B cell (primary cell): ENCODE data around the gene ARMC9. TPM values are rescaled to one million over a fixed set of nuclear protein-coding genes. Genes with fewer than 3 reads are reported as not detected.

Experiments used
- ATAC-seq: fragments of 200-7000 bp; cut with Tn5 transposase; one replicate; pipeline ENCODE4 v1.10.0; 2021; ENCODE audit warnings: low read depth, mild to moderate bottlenecking, moderate number of reproducible peaks, moderate library complexity
- CTCF ChIA-PET: fragments of 350-600 bp; sonication (Branson Sonifier 250); formaldehyde crosslinking; loops from one replicate; lab custom pipeline; 2021; ENCODE audit warnings: antibody characterized with exemption, inconsistent platforms; lab: Charles Lee
- POLR2A ChIA-PET: fragments of 350-600 bp; sonication (Branson Sonifier 250); formaldehyde crosslinking; loops from one replicate; lab custom pipeline; 2021; ENCODE audit warnings: antibody characterized with exemption; lab: Charles Lee
- DNase-seq: peaks from one replicate; pipeline ENCODE4 v3.0.0; 2013
- H2AFZ ChIP-seq: 2 replicates; pipeline ENCODE4 v1.6.1; 2012; ENCODE audit warnings: mild to moderate bottlenecking, low read depth, low read length; ENCODE audit not compliant: insufficient read depth, poor library complexity, severe bottlenecking
- H3K27ac ChIP-seq, 2 donors: 1 replicate in 1 of 2; 2 replicates in 1 of 2; pipeline ENCODE4 v1.5.1; 2012 to 2013; ENCODE audit warnings: low read length in 2 of 2, mild to moderate bottlenecking in 2 of 2, moderate library complexity in 1 of 2
- H3K27me3 ChIP-seq, 4 experiments: fragments of 200-600 bp in 1 of 4; sonication (generic) in 1 of 4; replicated peaks in 1 of 4; 1 replicate in 2 of 4; 2 replicates in 2 of 4; pipeline versions ENCODE4 v1.6.1 to v1.7.0; 2013 to 2016; ENCODE audit warnings: low read length in 3 of 4, mild to moderate bottlenecking in 2 of 4, mixed read lengths in 1 of 4, moderate library complexity in 1 of 4; ENCODE audit not compliant: insufficient read depth in 4 of 4, control insufficient read depth in 3 of 4; ENCODE audit errors: control extremely low read depth in 1 of 4
- H3K36me3 ChIP-seq, 2 experiments: replicated peaks in 1 of 2; 1 replicate in 1 of 2; 2 replicates in 1 of 2; pipeline versions ENCODE4 v1.6.1 to v1.7.1; 2013; ENCODE audit warnings: low read length in 1 of 2; ENCODE audit not compliant: insufficient read depth in 2 of 2, control insufficient read depth in 1 of 2; ENCODE audit errors: control extremely low read depth in 1 of 2, extremely low read depth in 1 of 2
- H3K4me1 ChIP-seq, 2 donors: fragments of 200-600 bp in 1 of 2; sonication (generic) in 1 of 2; 1 replicate in 1 of 2; 2 replicates in 1 of 2; pipeline versions ENCODE4 v1.5.1 to v1.6.1; 2013 to 2017; ENCODE audit warnings: low read length in 2 of 2; ENCODE audit not compliant: control insufficient read depth in 2 of 2, insufficient read depth in 2 of 2
- H3K4me2 ChIP-seq: replicated peaks from 2 replicates; pipeline ENCODE3; 2012; ENCODE audit warnings: mild to moderate bottlenecking, low read depth, low read length; ENCODE audit not compliant: poor library complexity, severe bottlenecking
- H3K4me3 ChIP-seq, 5 experiments: fragments of 200-600 bp in 1 of 5; sonication (generic) in 1 of 5; 1 replicate in 3 of 5; 2 replicates in 2 of 5; pipeline versions ENCODE4 v1.5.1 to v1.7.0; 2011 to 2016; ENCODE audit warnings: low read length in 4 of 5, mild to moderate bottlenecking in 4 of 5, low read depth in 2 of 5, control low read depth in 1 of 5, moderate library complexity in 1 of 5; ENCODE audit not compliant: insufficient read depth in 1 of 5; ENCODE audit errors: control extremely low read depth in 1 of 5, extremely low read depth in 1 of 5
- H3K79me2 ChIP-seq: fragments of 200-600 bp; sonication (generic); one replicate; pipeline ENCODE4 v1.6.0; 2016; ENCODE audit warnings: low read length; ENCODE audit not compliant: control insufficient read depth, insufficient read depth
- H3K9ac ChIP-seq: fragments of 200-600 bp; sonication (generic); 2 replicates; pipeline ENCODE4 v1.6.1; 2017; ENCODE audit warnings: mild to moderate bottlenecking, low read length, moderate library complexity
- H3K9me3 ChIP-seq, 3 donors: one replicate each; pipeline versions ENCODE4 v1.6.1 to v1.7.1; 2013; ENCODE audit warnings: low read length in 2 of 3; ENCODE audit not compliant: control insufficient read depth in 2 of 3, insufficient read depth in 1 of 3; ENCODE audit errors: control extremely low read depth in 1 of 3
- H4K20me1 ChIP-seq: 2 replicates; pipeline ENCODE4 v1.6.0; 2012; ENCODE audit warnings: mild to moderate bottlenecking, low read length; ENCODE audit not compliant: insufficient read depth, control insufficient read depth, poor library complexity, severe bottlenecking
- H3K27ac Mint-ChIP-seq: one replicate; pipeline ENCODE4 v1.8.0; 2021; ENCODE audit warnings: mixed read lengths
- H3K27me3 Mint-ChIP-seq: one replicate; pipeline ENCODE4 v1.8.0; 2021; ENCODE audit warnings: mixed read lengths
- H3K4me1 Mint-ChIP-seq: one replicate; pipeline ENCODE4 v1.8.0; 2021; ENCODE audit warnings: mixed read lengths
- H3K4me3 Mint-ChIP-seq: one replicate; pipeline ENCODE4 v1.8.0; 2021; ENCODE audit warnings: mixed read lengths
- H3K9me3 Mint-ChIP-seq: one replicate; pipeline ENCODE4 v1.8.0; 2022; ENCODE audit warnings: mixed read lengths; ENCODE audit not compliant: insufficient read depth
- EZH2 ChIP-seq: IDR thresholded peaks from 2 replicates; pipeline ENCODE4 v1.6.1; 2012; ENCODE audit warnings: borderline replicate concordance, low read depth, mild to moderate bottlenecking, moderate library complexity, low read length; ENCODE audit not compliant: insufficient read depth, poor library complexity, severe bottlenecking
- WGBS: methylation state at CpG from one replicate; pipeline ENCODE4 v1.1.5; 2013; ENCODE audit warnings: missing lambda C conversion rate; ENCODE audit not compliant: insufficient coverage; 5-methylcytosine and 5-hydroxymethylcytosine counted together
- intact Hi-C: fragments of 100-400 bp; cut with micrococcal nuclease; formaldehyde crosslinking; loops from one replicate; pipeline ENCODE4 v1.10.0; 2022
- polyA plus RNA-seq: library from polyadenylated mRNA; depleted of rRNA; stranded (reverse); fragments of >200 nt; gene quantifications from 2 replicates; pipeline ENCODE4 v1.2.3, GENCODE V29; 2012
- total RNA-seq, 2 donors: library from RNA; stranded (reverse); fragments of 120-200 nt in 1 of 2; gene quantifications; 1 replicate in 1 of 2; 2 replicates in 1 of 2; pipeline versions ENCODE4 v1.2.3 to v1.2.4, GENCODE V29; 2013 to 2022
- TF ChIP-seq, protein P1 (sequence below): fragments of 200-600 bp; IDR thresholded peaks from one replicate; pipeline ENCODE4 v1.8.0; 2022; ENCODE audit warnings: antibody characterized with exemption, mild to moderate bottlenecking

ARMC9 gene
- total and polyA plus RNA-seq, 2 donors (not counting 1 experiment from before 2014, with no cell fraction given), result 0.40 to 5.4 TPM

GRCh38 chr2:231221761-231222160 is 23.3 kb downstream of the ARMC9 start:
- Histone ChIP-seq H3K4me1 (no peaks in the 10 kb centered on the region), H3K27ac (no peak overlapping the region), H2AFZ (no peak overlapping the region), H3K4me3 (no peak overlapping the region), H3K36me3 (no peaks in the 10 kb centered on the region), H3K9me3 (no peaks in the 10 kb centered on the region), H3K79me2 (no peaks in the 10 kb centered on the region), H3K4me2 (no peak overlapping the region), H3K9ac (no peak overlapping the region), H4K20me1 (no peaks in the 10 kb centered on the region), H3K27me3 (no peaks in the 10 kb centered on the region)
- DNase-seq, result no peak
- no CpG with 5 or more reads among the region's 3 CpGs for WGBS
- no peak overlapping the region for H3K4me3 Mint-ChIP-seq
- intact Hi-C loops, result no loop called here
- H3K4me1 Mint-ChIP-seq, result no peaks in the 10 kb centered on the region
- no peaks in the 10 kb centered on the region for H3K9me3 Mint-ChIP-seq
- TF ChIP-seq, protein P1, sequence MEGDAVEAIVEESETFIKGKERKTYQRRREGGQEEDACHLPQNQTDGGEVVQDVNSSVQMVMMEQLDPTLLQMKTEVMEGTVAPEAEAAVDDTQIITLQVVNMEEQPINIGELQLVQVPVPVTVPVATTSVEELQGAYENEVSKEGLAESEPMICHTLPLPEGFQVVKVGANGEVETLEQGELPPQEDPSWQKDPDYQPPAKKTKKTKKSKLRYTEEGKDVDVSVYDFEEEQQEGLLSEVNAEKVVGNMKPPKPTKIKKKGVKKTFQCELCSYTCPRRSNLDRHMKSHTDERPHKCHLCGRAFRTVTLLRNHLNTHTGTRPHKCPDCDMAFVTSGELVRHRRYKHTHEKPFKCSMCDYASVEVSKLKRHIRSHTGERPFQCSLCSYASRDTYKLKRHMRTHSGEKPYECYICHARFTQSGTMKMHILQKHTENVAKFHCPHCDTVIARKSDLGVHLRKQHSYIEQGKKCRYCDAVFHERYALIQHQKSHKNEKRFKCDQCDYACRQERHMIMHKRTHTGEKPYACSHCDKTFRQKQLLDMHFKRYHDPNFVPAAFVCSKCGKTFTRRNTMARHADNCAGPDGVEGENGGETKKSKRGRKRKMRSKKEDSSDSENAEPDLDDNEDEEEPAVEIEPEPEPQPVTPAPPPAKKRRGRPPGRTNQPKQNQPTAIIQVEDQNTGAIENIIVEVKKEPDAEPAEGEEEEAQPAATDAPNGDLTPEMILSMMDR, result no peak
- TF ChIP-seq EZH2, result no peak
- ATAC-seq, result no peak
- H3K27ac Mint-ChIP-seq, result no peak overlapping the region
- ChIA-PET POLR2A (no interaction called here), CTCF (interaction anchor here (1.0 to 10.1 kb wide), 2 partner anchors 188 to 230 kb away, joined by 3 to 325 read pairs; no protein-coding TSS in a partner anchor)
- no peaks in the 10 kb centered on the region for H3K27me3 Mint-ChIP-seq

GRCh38 chr2:231222318-231223000 is 24.0 kb downstream of the ARMC9 start:
- intact Hi-C loops, result no loop called here
- ATAC-seq (no peak), DNase-seq (no peak)
- no peak overlapping the region for H3K4me2 ChIP-seq
- Mint-ChIP-seq H3K9me3 (no peaks in the 10 kb centered on the region), H3K27me3 (no peaks in the 10 kb centered on the region), H3K4me3 (no peak overlapping the region), H3K4me1 (peaks cover 2% of the 10 kb centered on the region), H3K27ac (no peak overlapping the region)
- ChIA-PET CTCF (interaction anchor here (1.0 to 10.1 kb wide), 4 partner anchors 24 to 230 kb away, joined by 3 to 325 read pairs (median 55); no protein-coding TSS in a partner anchor), POLR2A (no interaction called here)
- H3K4me3 ChIP-seq, result no peak overlapping the region
- H3K79me2 ChIP-seq, result no peaks in the 10 kb centered on the region
- no peaks in the 10 kb centered on the region for H3K27me3 ChIP-seq
- H3K9me3 ChIP-seq, result no peaks in the 10 kb centered on the region
- H3K27ac ChIP-seq, result no peak overlapping the region
- H3K9ac ChIP-seq, result no peak overlapping the region
- peaks cover 0 to 2% of the 10 kb centered on the region in 2 donors for H3K4me1 ChIP-seq
- H4K20me1 ChIP-seq, result no peaks in the 10 kb centered on the region
- WGBS, result 93% methylated on average over 3 of the region's 7 CpGs
- no peaks in the 10 kb centered on the region for H3K36me3 ChIP-seq
- no peak overlapping the region for H2AFZ ChIP-seq
- TF ChIP-seq, protein P1, result no peak
- TF ChIP-seq EZH2, result no peak
